Lower lobe of right lung (tissue), 2 donors: Measurements from ENCODE around the gene OSBPL8. TPM values are rescaled to one million over a fixed set of nuclear protein-coding genes. Genes with fewer than 3 reads are reported as not detected.

ENCODE experiments used
- ATAC-seq, 2 donors: fragments of 200-7000 bp; cut with Tn5 transposase; one replicate each; pipeline ENCODE4 v1.9.1; 2020 to 2022; ENCODE audit warnings: mild to moderate bottlenecking in 2 of 2, moderate library complexity in 2 of 2
- DNase-seq: peaks from one replicate; pipeline ENCODE4 v3.0.0-alpha.2; 2020
- H3K27ac ChIP-seq: fragments of 200-600 bp; one replicate; pipeline ENCODE4 v1.8.0; 2022
- H3K27me3 ChIP-seq: fragments of 200-600 bp; one replicate; pipeline ENCODE4 v1.8.0; 2022; ENCODE audit warnings: low read depth
- H3K36me3 ChIP-seq: fragments of 200-600 bp; one replicate; pipeline ENCODE4 v1.8.0; 2022; ENCODE audit warnings: mild to moderate bottlenecking
- H3K4me1 ChIP-seq: fragments of 200-600 bp; one replicate; pipeline ENCODE4 v1.8.0; 2022
- H3K4me3 ChIP-seq: fragments of 200-600 bp; one replicate; pipeline ENCODE4 v1.8.0; 2022; ENCODE audit warnings: mild to moderate bottlenecking
- H3K9me3 ChIP-seq: fragments of 200-600 bp; one replicate; pipeline ENCODE4 v1.8.0; 2022
- CTCF ChIP-seq: fragments of 200-600 bp; IDR thresholded peaks from one replicate; pipeline ENCODE4 v1.8.0; 2022; ENCODE audit warnings: antibody characterized with exemption, mild to moderate bottlenecking
- intact Hi-C: fragments of 100-400 bp; cut with DNase I; formaldehyde crosslinking; loops from one replicate; pipeline ENCODE4 v1.11.0; 2022
- total RNA-seq: library from RNA; stranded (reverse); fragmentation: NEBNext Ultra II Directional; extraction: Animal tissue kit (Norgen Biotek cat#: 25700); gene quantifications from one replicate; pipeline ENCODE4 v1.2.1, GENCODE V29; 2021
- donor health status: DM: no; HTN: yes; CAD: no; lungs with severe emphysema.

OSBPL8 gene
- total RNA-seq, 1 donor from 2014 or later: 82.7 TPM

GRCh38 chr12:76571256-76571655 is 11.7 kb upstream of the OSBPL8 start:
- Histone ChIP-seq H3K27me3 (no peaks in the 10 kb centered on the region), H3K9me3 (no peaks in the 10 kb centered on the region), H3K4me3 (no peak overlapping the region), H3K36me3 (no peaks in the 10 kb centered on the region), H3K4me1 (no peaks in the 10 kb centered on the region), H3K27ac (no peak overlapping the region)
- intact Hi-C loops: no loop called here
- no peak for DNase-seq
- no peak for TF ChIP-seq CTCF
- ATAC-seq: no peak

GRCh38 chr12:76569685-76570604 is 10.4 kb upstream of the OSBPL8 start:
- Histone ChIP-seq H3K27ac (no peak overlapping the region), H3K4me1 (no peaks in the 10 kb centered on the region), H3K9me3 (no peaks in the 10 kb centered on the region), H3K36me3 (no peaks in the 10 kb centered on the region), H3K27me3 (no peaks in the 10 kb centered on the region), H3K4me3 (no peak overlapping the region)
- DNase-seq (no peak), ATAC-seq (no peak)
- intact Hi-C loops: no loop called here
- TF ChIP-seq CTCF: no peak

- no peaks in the 10 kb centered on the region for H3K9me3 ChIP-seq
- no peak overlapping the region for H3K4me3 ChIP-seq
- no peaks in the 10 kb centered on the region for H3K27me3 ChIP-seq
- no peak overlapping the region for H3K27ac ChIP-seq
- DNase-seq (no peak), ATAC-seq (no peak)
- no peaks in the 10 kb centered on the region for H3K36me3 ChIP-seq
- no peaks in the 10 kb centered on the region for H3K4me1 ChIP-seq
- TF ChIP-seq CTCF: no peak
- intact Hi-C loops: no loop called here
Measured at GRCh38 chr12:76568888-76569551, 9.4 kb upstream of the OSBPL8 start.

GRCh38 chr12:76568130-76568529 is 8.6 kb upstream of the OSBPL8 start:
- intact Hi-C loops: no loop called here

GRCh38 chr12:76563061-76563460 is 3.5 kb upstream of the OSBPL8 start:
- DNase-seq: no peak
- Histone ChIP-seq H3K27me3 (no peaks in the 10 kb centered on the region), H3K4me3 (no peak overlapping the region), H3K9me3 (no peaks in the 10 kb centered on the region), H3K27ac (no peak overlapping the region), H3K4me1 (no peaks in the 10 kb centered on the region), H3K36me3 (no peaks in the 10 kb centered on the region)
- no peak for ATAC-seq
- intact Hi-C loops: no loop called here
- no peak for TF ChIP-seq CTCF

More at GRCh38 chr12:76568130-76568529, 8.6 kb upstream of the OSBPL8 start:
- no peak for TF ChIP-seq CTCF
- H3K9me3 ChIP-seq: no peaks in the 10 kb centered on the region
- H3K27ac ChIP-seq: no peak overlapping the region
- ATAC-seq (no peak), DNase-seq (no peak)
- H3K4me3 ChIP-seq: no peak overlapping the region
- H3K36me3 ChIP-seq: no peaks in the 10 kb centered on the region
- no peaks in the 10 kb centered on the region for H3K4me1 ChIP-seq
- no peaks in the 10 kb centered on the region for H3K27me3 ChIP-seq
